Choroid plexus epithelial cell (primary cell): ENCODE results near the gene TBL3.

ENCODE experiments used
- DNase-seq: peaks from one replicate; pipeline ENCODE4 v3.0.0-alpha.2; 2010; ENCODE audit warnings: low read depth
- H3K4me3 ChIP-seq: 2 replicates; pipeline ENCODE4 v1.5.1; 2011; ENCODE audit warnings: low read depth, mild to moderate bottlenecking, control low read depth, low read length, moderate library complexity
- CTCF ChIP-seq: conservative IDR thresholded peaks from 2 replicates; pipeline ENCODE4 v1.5.1; 2011; ENCODE audit warnings: low read depth, mild to moderate bottlenecking, control low read depth, inconsistent platforms, low read length, moderate library complexity

TBL3 gene

GRCh38 chr16:1987198-1987597, 15.3 kb downstream of the TBL3 start:
- no peak for TF ChIP-seq CTCF
- DNase-seq, result no peak
- no peak overlapping the region for H3K4me3 ChIP-seq

- no peak for TF ChIP-seq CTCF
- DNase-seq, result no peak
- no peak within 1 kb of the TSS for H3K4me3 ChIP-seq
Measured at GRCh38 chr16:1989209-1990100, 17.6 kb downstream of the TBL3 start, which contains the start of gene SYNGR3. Gene SYNGR3, plus strand, starts transcription at chr16:1989970. Its CDS starts 133 bp downstream, at chr16:1990103.

GRCh38 chr16:1990101-1990350, 18.2 kb downstream of the TBL3 start:
- no peak overlapping the region for H3K4me3 ChIP-seq
- TF ChIP-seq CTCF, result no peak

GRCh38 chr16:1990351-1991134, 18.7 kb downstream of the TBL3 start:
- DNase-seq, result no peak
- no peak overlapping the region for H3K4me3 ChIP-seq

More at GRCh38 chr16:1990101-1990350, 18.2 kb downstream of the TBL3 start:
- no peak for DNase-seq

GRCh38 chr16:1991135-1991551, 19.3 kb downstream of the TBL3 start:
- no peak for DNase-seq
- H3K4me3 ChIP-seq, result no peak overlapping the region
- no peak for TF ChIP-seq CTCF

More at GRCh38 chr16:1990351-1991134, 18.7 kb downstream of the TBL3 start:
- TF ChIP-seq CTCF, result no peak

GRCh38 chr16:1991588-1991947, 19.7 kb downstream of the TBL3 start:
- DNase-seq, result no peak
- no peak for TF ChIP-seq CTCF
- peak overlapping the region; percentile 40 for H3K4me3 ChIP-seq
